Keratinocyte (primary cell): ENCODE results near the gene ZNF236. TPM values are rescaled to one million over a fixed set of nuclear protein-coding genes. Genes with fewer than 3 reads are reported as not detected.

ENCODE experiments used
- DNase-seq: peaks from one replicate; pipeline ENCODE4 v3.0.0-alpha.2; 2011; ENCODE audit warnings: low read depth, missing footprints, low spot score
- FAIRE-seq: peaks from 2 replicates; lab custom pipeline; 2011; peaks lifted over from hg19 to GRCh38; lab: Jason Lieb, UNC
- H2AFZ ChIP-seq: 2 replicates; pipeline ENCODE4 v1.6.0; 2012; ENCODE audit warnings: low read length, control low read depth, inconsistent platforms; ENCODE audit not compliant: control insufficient read depth
- H3K27ac ChIP-seq: 2 replicates; pipeline ENCODE4 v1.5.1; 2011; ENCODE audit warnings: low read length; ENCODE audit not compliant: control insufficient read depth, insufficient read depth
- H3K27me3 ChIP-seq: 3 replicates; pipeline ENCODE4 v1.6.0; 2011; ENCODE audit warnings: low read length; ENCODE audit not compliant: control insufficient read depth, insufficient read depth; ENCODE audit errors: extremely low read depth
- H3K36me3 ChIP-seq, 2 experiments: 2 replicates in 1 of 2; 3 replicates in 1 of 2; pipeline ENCODE4 v1.5.1; 2011; ENCODE audit warnings: low read length in 2 of 2, mild to moderate bottlenecking in 1 of 2; ENCODE audit not compliant: control insufficient read depth in 2 of 2, insufficient read depth in 2 of 2; ENCODE audit errors: extremely low read depth in 1 of 2
- H3K4me1 ChIP-seq: 3 replicates; pipeline ENCODE4 v1.5.1; 2011; ENCODE audit warnings: low read length; ENCODE audit not compliant: control insufficient read depth, insufficient read depth; ENCODE audit errors: extremely low read depth
- H3K4me2 ChIP-seq: 3 replicates; pipeline ENCODE4 v1.6.0; 2011; ENCODE audit warnings: low read depth, low read length; ENCODE audit not compliant: control insufficient read depth, insufficient read depth; ENCODE audit errors: extremely low read depth
- H3K4me3 ChIP-seq, 3 experiments: fragments of 200-600 bp in 1 of 3; sonication (generic) in 1 of 3; 2 replicates in 2 of 3; 3 replicates in 1 of 3; pipeline ENCODE4 v1.5.1; 2011 to 2016; ENCODE audit warnings: low read length in 3 of 3, mild to moderate bottlenecking in 3 of 3, control low read depth in 2 of 3, inconsistent platforms in 1 of 3, low read depth in 1 of 3, mixed read lengths in 1 of 3, mixed run types in 1 of 3, moderate library complexity in 1 of 3; ENCODE audit not compliant: control insufficient read depth in 2 of 3, insufficient read depth in 2 of 3; ENCODE audit errors: extremely low read depth in 1 of 3
- H3K79me2 ChIP-seq: 2 replicates; pipeline ENCODE4 v1.6.0; 2012; ENCODE audit warnings: low read length; ENCODE audit not compliant: control insufficient read depth, insufficient read depth
- H3K9ac ChIP-seq: 3 replicates; pipeline ENCODE4 v1.6.0; 2011; ENCODE audit warnings: low read length; ENCODE audit not compliant: control insufficient read depth, insufficient read depth; ENCODE audit errors: extremely low read depth
- H3K9me1 ChIP-seq: 3 replicates; pipeline ENCODE4 v1.6.0; 2011; ENCODE audit warnings: low read length; ENCODE audit not compliant: control insufficient read depth, insufficient read depth; ENCODE audit errors: extremely low read depth
- H3K9me3 ChIP-seq: 2 replicates; pipeline ENCODE4 v1.5.1; 2012; ENCODE audit warnings: low read depth, low read length; ENCODE audit not compliant: control insufficient read depth
- H4K20me1 ChIP-seq: 3 replicates; pipeline ENCODE4 v1.6.0; 2011; ENCODE audit warnings: low read length; ENCODE audit not compliant: control insufficient read depth, insufficient read depth; ENCODE audit errors: extremely low read depth
- EZH2 ChIP-seq: IDR thresholded peaks from one replicate; pipeline ENCODE4 v1.6.1; 2012; ENCODE audit warnings: inconsistent platforms, mild to moderate bottlenecking, low read length, moderate library complexity
- dilution Hi-C: fragments of 300-500 bp; cut with MboI; formaldehyde crosslinking; loops from one replicate; pipeline ENCODE4 v1.7.0; 2020; ENCODE audit warnings: low sequenced_read_pairs; ENCODE audit not compliant: extremely low pct_ligation_motif_present
- polyA plus RNA-seq, 5 experiments: library from polyadenylated mRNA; depleted of rRNA in 3 of 5; stranded (reverse) in 3 of 5; stranded (forward) in 1 of 5; unstranded in 1 of 5; fragments of >200 nt; gene quantifications; 1 replicate in 1 of 5; 2 replicates in 3 of 5; 3 replicates in 1 of 5; pipeline versions ENCODE4 v1.2.1 to v1.2.3, GENCODE V29; 2011 to 2012; ENCODE audit warnings: missing spikeins in 2 of 5, low read depth in 1 of 5, low replicate concordance in 1 of 5
- TF ChIP-seq, protein P1 (sequence below), 3 experiments: IDR thresholded peaks in 1 of 3; conservative IDR thresholded peaks in 1 of 3; optimal IDR thresholded peaks in 1 of 3; 2 replicates in 2 of 3; 3 replicates in 1 of 3; pipeline versions ENCODE3 to v1.5.1; 2011; ENCODE audit warnings: low read length in 3 of 3, mild to moderate bottlenecking in 3 of 3, moderate library complexity in 2 of 3, control low read depth in 1 of 3, inconsistent platforms in 1 of 3; ENCODE audit not compliant: insufficient read depth in 2 of 3; ENCODE audit errors: extremely low read depth in 1 of 3

The ZNF236 gene
- polyA plus RNA-seq, 1 donor (not counting 4 experiments of a cell fraction or from before 2014, with no cell fraction given): 4.5 TPM

DNA sequence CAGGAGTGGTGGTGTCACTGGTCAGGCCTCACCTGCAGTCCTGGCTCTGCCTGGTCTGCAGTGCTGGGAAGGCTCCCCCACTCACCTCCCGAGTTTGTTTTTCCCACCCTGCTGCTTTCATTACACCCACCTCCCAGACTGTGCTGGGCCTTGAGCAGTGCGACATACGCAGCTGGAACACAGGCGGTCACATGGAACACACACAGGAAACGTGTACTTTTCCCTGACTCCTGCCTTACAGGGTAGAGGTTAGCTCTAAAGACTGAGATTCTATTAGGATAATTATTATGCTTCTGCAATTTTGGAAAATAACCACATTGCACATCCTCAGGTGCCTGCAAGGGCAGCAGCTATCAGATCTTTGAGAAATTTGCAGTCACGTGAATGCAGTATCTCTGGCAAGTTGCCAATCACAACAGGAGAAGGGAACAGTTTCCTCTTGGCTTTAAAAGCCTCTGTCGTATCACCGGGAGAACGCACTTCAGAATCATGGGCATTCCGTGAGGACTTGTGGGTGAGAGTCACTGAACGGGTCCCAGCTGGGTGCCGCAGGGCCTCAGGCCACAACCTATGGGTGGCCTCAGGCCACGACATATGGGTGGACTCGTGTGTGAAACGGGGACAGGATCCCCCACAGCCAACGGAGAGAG, 136.5 kb downstream of the ZNF236 start:
- Histone ChIP-seq H3K4me1 (no peaks in the 10 kb centered on the region), H3K36me3 (peaks cover 9 to 13% of the 10 kb centered on the region in 2 experiments), H3K9ac (no peak overlapping the region), H2AFZ (no peak overlapping the region), H3K27me3 (no peaks in the 10 kb centered on the region), H3K4me2 (no peak overlapping the region), H3K4me3 (no peak overlapping the region), H3K27ac (no peak overlapping the region), H3K9me3 (no peaks in the 10 kb centered on the region), H3K79me2 (no peaks in the 10 kb centered on the region), H3K9me1 (no peaks in the 10 kb centered on the region), H4K20me1 (no peaks in the 10 kb centered on the region)
- dilution Hi-C loops: no loop called here
- FAIRE-seq (no peak), DNase-seq (no peak)
- no peak for TF ChIP-seq EZH2
- TF ChIP-seq, protein P1, sequence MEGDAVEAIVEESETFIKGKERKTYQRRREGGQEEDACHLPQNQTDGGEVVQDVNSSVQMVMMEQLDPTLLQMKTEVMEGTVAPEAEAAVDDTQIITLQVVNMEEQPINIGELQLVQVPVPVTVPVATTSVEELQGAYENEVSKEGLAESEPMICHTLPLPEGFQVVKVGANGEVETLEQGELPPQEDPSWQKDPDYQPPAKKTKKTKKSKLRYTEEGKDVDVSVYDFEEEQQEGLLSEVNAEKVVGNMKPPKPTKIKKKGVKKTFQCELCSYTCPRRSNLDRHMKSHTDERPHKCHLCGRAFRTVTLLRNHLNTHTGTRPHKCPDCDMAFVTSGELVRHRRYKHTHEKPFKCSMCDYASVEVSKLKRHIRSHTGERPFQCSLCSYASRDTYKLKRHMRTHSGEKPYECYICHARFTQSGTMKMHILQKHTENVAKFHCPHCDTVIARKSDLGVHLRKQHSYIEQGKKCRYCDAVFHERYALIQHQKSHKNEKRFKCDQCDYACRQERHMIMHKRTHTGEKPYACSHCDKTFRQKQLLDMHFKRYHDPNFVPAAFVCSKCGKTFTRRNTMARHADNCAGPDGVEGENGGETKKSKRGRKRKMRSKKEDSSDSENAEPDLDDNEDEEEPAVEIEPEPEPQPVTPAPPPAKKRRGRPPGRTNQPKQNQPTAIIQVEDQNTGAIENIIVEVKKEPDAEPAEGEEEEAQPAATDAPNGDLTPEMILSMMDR (optimal IDR thresholded peaks at IDR 0.05 in 1 of 3, IDR thresholded peaks at IDR 0.05 in 1 of 3, conservative IDR thresholded peaks at IDR 0.05 in 1 of 3; ENCODE audit: extremely low read depth in 1 of 3, insufficient read depth in 2 of 3, low read length in 3 of 3): no peak

GRCh38 chr18:76959605-76960004, 137.2 kb downstream of the ZNF236 start:
- H3K27me3 ChIP-seq: no peaks in the 10 kb centered on the region
- no peak overlapping the region for H3K4me3 ChIP-seq
- TF ChIP-seq, protein P1 (optimal IDR thresholded peaks at IDR 0.05 in 1 of 3, IDR thresholded peaks at IDR 0.05 in 1 of 3, conservative IDR thresholded peaks at IDR 0.05 in 1 of 3; ENCODE audit: extremely low read depth in 1 of 3, insufficient read depth in 2 of 3, low read length in 3 of 3): no peak
- no peak for TF ChIP-seq EZH2
- no peaks in the 10 kb centered on the region for H3K79me2 ChIP-seq
- no peak overlapping the region for H3K9ac ChIP-seq
- H3K9me3 ChIP-seq: no peaks in the 10 kb centered on the region
- H3K27ac ChIP-seq: no peak overlapping the region
- H3K36me3 ChIP-seq: peaks cover 9 to 13% of the 10 kb centered on the region in 2 experiments
- no peaks in the 10 kb centered on the region for H4K20me1 ChIP-seq
- no peaks in the 10 kb centered on the region for H3K9me1 ChIP-seq
- dilution Hi-C loops: no loop called here
- H2AFZ ChIP-seq: no peak overlapping the region
- FAIRE-seq (no peak), DNase-seq (no peak)
- no peaks in the 10 kb centered on the region for H3K4me1 ChIP-seq
- H3K4me2 ChIP-seq: no peak overlapping the region
